HL-60/S4 (cell line): ENCODE measurements around the gene KANK3.

Experiments used
- in situ Hi-C: fragments of 300-500 bp; cut with MboI; formaldehyde crosslinking; loops from 2 replicates; pipeline ENCODE4 v1.14.3; 2022; ENCODE audit warnings: low sequenced_read_pairs

The KANK3 gene

GRCh38 chr19:8371011-8371804, 28.1 kb upstream of the KANK3 start:
- in situ Hi-C loops = loop anchor here (25.0 kb wide), 1 partner anchor 216 kb away; the partner anchor contains the start of gene MYO1F

GRCh38 chr19:8370176-8371010, 27.3 kb upstream of the KANK3 start:
- in situ Hi-C loops = loop anchor here (25.0 kb wide), 1 partner anchor 217 kb away; the partner anchor contains the start of gene MYO1F

- in situ Hi-C loops = loop anchor here (25.0 kb wide), 1 partner anchor 220 kb away; the partner anchor contains the start of gene MYO1F
These were observed 24.4 kb upstream of the KANK3 start for GRCh38 chr19:8367327-8368001.

- in situ Hi-C loops = loop anchor here (25.0 kb wide), 1 partner anchor 220 kb away; the partner anchor contains the start of gene MYO1F
These were observed 23.9 kb upstream of the KANK3 start for GRCh38 chr19:8366961-8367326.

- in situ Hi-C loops = loop anchor here (25.0 kb wide), 1 partner anchor 221 kb away; the partner anchor contains the start of gene MYO1F
These were observed 23.1 kb upstream of the KANK3 start for GRCh38 chr19:8366121-8366581.

GRCh38 chr19:8363803-8364771, 21.0 kb upstream of the KANK3 start, which contains the start of gene ANGPTL4:
ANGPTL4 (plus strand) TSS chr19:8364155; CDS start chr19:8364322, 167 bp downstream.
- in situ Hi-C loops = loop anchor here (25.0 kb wide), 1 partner anchor 223 kb away; the partner anchor contains the start of gene MYO1F

- in situ Hi-C loops = loop anchor here (25.0 kb wide), 1 partner anchor 225 kb away; the partner anchor contains the start of gene MYO1F
These were observed 19.1 kb upstream of the KANK3 start for GRCh38 chr19:8361921-8362793.

- in situ Hi-C loops = loop anchor here (25.0 kb wide), 1 partner anchor 227 kb away; the partner anchor contains the start of gene MYO1F
These were observed 17.1 kb upstream of the KANK3 start for GRCh38 chr19:8360196-8360595.

GRCh38 chr19:8358948-8359347, 15.9 kb upstream of the KANK3 start:
- in situ Hi-C loops = loop anchor here (25.0 kb wide), 1 partner anchor 228 kb away; the partner anchor contains the start of gene MYO1F

GRCh38 chr19:8357007-8357521, 14.0 kb upstream of the KANK3 start:
- in situ Hi-C loops = loop anchor here (25.0 kb wide), 1 partner anchor 230 kb away; the partner anchor contains the start of gene MYO1F

GRCh38 chr19:8355631-8356402, 12.8 kb upstream of the KANK3 start:
- in situ Hi-C loops = loop anchor here (25.0 kb wide), 1 partner anchor 231 kb away; the partner anchor contains the start of gene MYO1F

- in situ Hi-C loops = loop anchor here (25.0 kb wide), 1 partner anchor 234 kb away; the partner anchor contains the start of gene MYO1F
These were observed 9.8 kb upstream of the KANK3 start for GRCh38 chr19:8352845-8353244.

- in situ Hi-C loops = loop anchor here (25.0 kb wide), 1 partner anchor 235 kb away; the partner anchor contains the start of gene MYO1F
These were observed 9.2 kb upstream of the KANK3 start for GRCh38 chr19:8352134-8352827.

GRCh38 chr19:8349629-8350372, 6.7 kb upstream of the KANK3 start:
- in situ Hi-C loops = loop anchor here (25.0 kb wide), 1 partner anchor 238 kb away; the partner anchor contains the start of gene MYO1F

GRCh38 chr19:8343483-8343844, 402 bp upstream of the KANK3 start:
- in situ Hi-C loops = no loop called here

- in situ Hi-C loops = no loop called here
These were observed 762 bp downstream of the KANK3 start for GRCh38 chr19:8342316-8342683.
